HUES48 (cell line): ENCODE data around the gene SETD3.
"Not testable (repeated sequence)": the region's sequence is repeated elsewhere in the genome, so short reads cannot be mapped to it uniquely, and the experiment has no call there.

Experiments used
- H3K27ac ChIP-seq: one replicate; pipeline ENCODE4 v1.7.0; 2013; ENCODE audit warnings: low read depth, low read length, inconsistent platforms
- H3K27me3 ChIP-seq: 2 replicates; pipeline ENCODE4 v1.6.1; 2013; ENCODE audit warnings: mild to moderate bottlenecking, low read length; ENCODE audit not compliant: control insufficient read depth, insufficient read depth
- H3K36me3 ChIP-seq: 2 replicates; pipeline ENCODE4 v1.6.1; 2013; ENCODE audit warnings: low read length; ENCODE audit not compliant: control insufficient read depth, insufficient read depth
- H3K4me1 ChIP-seq: 2 replicates; pipeline ENCODE4 v1.6.1; 2013; ENCODE audit warnings: mild to moderate bottlenecking, low read length; ENCODE audit not compliant: control insufficient read depth, insufficient read depth
- H3K4me3 ChIP-seq: 2 replicates; pipeline ENCODE4 v1.5.1; 2013; ENCODE audit warnings: mild to moderate bottlenecking, low read depth, low read length
- H3K9ac ChIP-seq: 2 replicates; pipeline ENCODE4 v1.6.1; 2013; ENCODE audit warnings: mild to moderate bottlenecking, low read depth, low read length, moderate library complexity
- H3K9me3 ChIP-seq: 2 replicates; pipeline ENCODE4 v1.6.1; 2013; ENCODE audit warnings: low read length; ENCODE audit not compliant: control insufficient read depth, insufficient read depth

SETD3 gene

GRCh38 chr14:99354166-99354875, 126.3 kb downstream of the SETD3 start:
- H3K27me3 ChIP-seq = no peaks in the 10 kb centered on the region
- H3K36me3 ChIP-seq = no peaks in the 10 kb centered on the region
- H3K4me3 ChIP-seq = no peak overlapping the region
- no peak overlapping the region for H3K27ac ChIP-seq
- no peak overlapping the region for H3K9ac ChIP-seq
- H3K9me3 ChIP-seq = no peaks in the 10 kb centered on the region
- no peaks in the 10 kb centered on the region for H3K4me1 ChIP-seq

DNA sequence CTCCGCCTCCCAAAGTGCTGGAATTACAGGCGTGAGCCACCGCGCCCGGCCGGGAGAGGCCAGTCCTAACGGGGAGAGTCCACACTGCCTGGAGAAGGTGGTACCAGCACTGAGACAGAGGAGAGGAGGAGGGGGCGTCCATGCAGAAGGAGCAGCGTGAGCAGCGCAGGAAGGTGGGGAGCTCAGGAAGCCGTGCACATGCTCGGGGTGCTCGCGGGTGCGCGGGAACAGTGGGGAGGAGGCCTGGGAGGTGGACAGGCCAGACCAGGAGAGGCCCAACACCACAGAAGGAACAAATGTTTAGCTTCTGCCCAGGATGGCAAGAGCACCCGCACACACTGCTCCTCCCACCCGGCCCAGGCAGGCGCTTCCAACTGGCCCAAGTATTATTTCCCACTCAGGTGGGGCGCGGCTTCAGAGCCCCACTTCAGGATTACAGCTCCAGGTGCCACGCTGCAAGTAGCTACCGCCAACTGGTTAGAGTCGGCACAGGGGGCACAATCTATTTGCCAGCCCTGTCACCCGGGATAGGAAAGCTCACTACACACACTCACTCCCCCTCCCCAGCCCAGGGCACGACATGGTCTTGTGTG, 127.9 kb downstream of the SETD3 start:
- H3K9ac ChIP-seq = no peak overlapping the region
- no peaks in the 10 kb centered on the region for H3K27me3 ChIP-seq
- H3K36me3 ChIP-seq = no peaks in the 10 kb centered on the region
- H3K9me3 ChIP-seq = no peaks in the 10 kb centered on the region
- no peaks in the 10 kb centered on the region for H3K4me1 ChIP-seq
- H3K4me3 ChIP-seq = no peak overlapping the region
- no peak overlapping the region for H3K27ac ChIP-seq

DNA sequence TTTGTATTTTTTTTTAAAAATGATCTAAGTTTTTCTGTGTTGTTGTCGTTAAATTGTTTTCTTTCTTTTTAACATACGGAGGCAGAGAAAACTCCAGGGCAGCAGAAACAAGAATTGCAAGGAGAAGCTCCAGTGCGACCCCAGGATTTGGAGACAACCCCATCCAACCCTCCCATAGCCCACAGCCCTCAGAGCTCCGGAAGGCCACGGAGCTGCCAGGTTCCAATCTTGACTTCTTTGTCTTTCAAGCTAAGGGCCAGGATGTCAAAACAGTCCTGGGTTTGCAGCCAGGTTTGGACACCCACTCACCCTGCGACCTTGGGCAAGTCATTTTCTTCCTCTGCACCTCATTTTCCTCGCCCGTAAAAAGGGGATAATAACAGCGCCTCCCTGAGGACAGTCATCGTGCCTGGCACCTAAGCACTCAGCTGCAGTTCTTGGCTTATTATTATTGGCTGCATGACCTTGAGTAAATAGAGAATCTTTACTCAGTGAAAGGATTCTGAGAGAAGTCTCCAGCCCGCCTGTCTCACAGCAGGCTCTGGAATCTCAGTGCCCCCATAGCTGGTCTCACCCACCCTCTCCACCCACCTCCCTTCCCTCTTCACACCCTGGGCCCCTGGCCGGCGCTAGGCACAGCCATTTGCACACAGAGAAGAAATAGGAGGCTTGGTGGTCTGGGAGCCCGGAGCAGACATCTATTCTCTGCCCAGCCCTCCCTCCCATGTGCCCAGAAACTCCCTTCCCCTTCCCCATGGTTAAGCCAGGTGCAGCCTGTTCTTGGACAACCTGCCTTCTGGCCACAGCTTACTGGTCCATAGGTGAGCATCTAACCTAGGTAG, 129.3 kb downstream of the SETD3 start:
- Histone ChIP-seq H3K4me1 (no peaks in the 10 kb centered on the region), H3K27me3 (no peaks in the 10 kb centered on the region), H3K4me3 (no peak overlapping the region), H3K9me3 (no peaks in the 10 kb centered on the region), H3K36me3 (no peaks in the 10 kb centered on the region), H3K27ac (no peak overlapping the region), H3K9ac (no peak overlapping the region)

- no peak overlapping the region for H3K27ac ChIP-seq
- H3K9ac ChIP-seq = no peak overlapping the region
- H3K9me3 ChIP-seq = no peaks in the 10 kb centered on the region
- H3K4me1 ChIP-seq = no peaks in the 10 kb centered on the region
- no peaks in the 10 kb centered on the region for H3K27me3 ChIP-seq
- no peak overlapping the region for H3K4me3 ChIP-seq
- no peaks in the 10 kb centered on the region for H3K36me3 ChIP-seq
Observed at GRCh38 chr14:99350751-99351150, 129.9 kb downstream of the SETD3 start.

- Histone ChIP-seq H3K36me3 (no peaks in the 10 kb centered on the region), H3K9me3 (no peaks in the 10 kb centered on the region), H3K4me1 (no peaks in the 10 kb centered on the region), H3K27me3 (no peaks in the 10 kb centered on the region), H3K27ac (no peak overlapping the region), H3K9ac (no peak overlapping the region), H3K4me3 (no peak overlapping the region)
Observed at GRCh38 chr14:99349721-99350495, 130.8 kb downstream of the SETD3 start.

DNA sequence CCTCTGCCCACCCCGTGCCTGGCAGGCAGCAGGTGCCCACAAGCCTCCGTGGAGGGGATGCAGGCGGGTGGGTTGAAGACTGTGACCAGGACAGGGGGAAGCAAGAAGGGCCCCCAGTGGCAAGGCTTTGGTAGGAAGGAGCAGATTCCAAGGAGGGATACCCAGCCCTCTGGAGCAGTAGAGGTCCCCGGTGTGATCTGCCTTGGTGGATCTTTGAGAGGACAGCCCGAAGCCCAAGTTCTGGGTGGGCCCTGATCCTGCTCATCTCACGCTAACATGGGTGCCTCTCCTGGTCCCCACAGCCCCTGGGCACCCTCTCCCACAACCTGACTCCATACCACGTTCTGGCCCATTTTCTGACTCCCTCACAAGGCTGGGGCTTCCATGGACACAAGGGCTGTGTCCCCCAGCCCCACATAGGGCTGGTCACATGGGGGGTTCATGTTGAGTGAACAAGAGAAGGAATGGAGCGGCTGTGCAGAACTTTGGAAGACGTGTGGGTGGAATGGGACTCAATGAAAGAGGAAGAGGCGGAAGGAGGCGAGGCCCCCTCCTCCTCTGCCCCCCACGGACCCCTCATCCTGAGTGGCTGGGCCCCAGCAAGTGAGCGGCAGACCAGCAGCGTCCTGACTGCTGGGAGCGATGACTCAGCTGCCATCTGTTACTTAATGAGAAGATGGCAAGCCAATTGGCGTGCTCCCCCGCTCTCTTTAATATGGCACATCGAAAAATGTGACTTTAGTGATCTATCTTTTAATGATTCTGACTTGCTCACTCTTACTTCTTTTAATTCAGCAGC, 131.6 kb downstream of the SETD3 start:
- H3K9ac ChIP-seq = no peak overlapping the region
- no peaks in the 10 kb centered on the region for H3K4me1 ChIP-seq
- no peak overlapping the region for H3K4me3 ChIP-seq
- H3K27ac ChIP-seq = no peak overlapping the region
- no peaks in the 10 kb centered on the region for H3K27me3 ChIP-seq
- H3K36me3 ChIP-seq = no peaks in the 10 kb centered on the region
- H3K9me3 ChIP-seq = no peaks in the 10 kb centered on the region

- not testable (repeated sequence) for H3K9ac ChIP-seq, H3K4me3 ChIP-seq, H3K27me3 ChIP-seq, H3K36me3 ChIP-seq, H3K4me1 ChIP-seq, H3K27ac ChIP-seq, H3K9me3 ChIP-seq
Observed at GRCh38 chr14:99348231-99348630, 132.4 kb downstream of the SETD3 start.
